Thoracic aorta (tissue), 2 donors: Measurements from ENCODE around the gene CNKSR1. TPM values are rescaled to one million over a fixed set of nuclear protein-coding genes. Genes with fewer than 3 reads are reported as not detected.

ENCODE experiments used
- ATAC-seq: fragments of 150-250 bp; one replicate; pipeline ENCODE4 v1.8.0; 2017; ENCODE audit warnings: low read depth; ENCODE audit not compliant: insufficient number of reproducible peaks, low FRiP score
- DNase-seq: peaks from one replicate; pipeline ENCODE4 v3.0.0-alpha.2; 2020; ENCODE audit warnings: low spot score
- H3K27ac ChIP-seq, 2 donors: fragments of 200-600 bp; sonication (generic); 1 replicate in 1 of 2; 2 replicates in 1 of 2; pipeline ENCODE4 v1.5.1; 2016; ENCODE audit warnings: mild to moderate bottlenecking in 2 of 2, moderate library complexity in 2 of 2
- H3K27me3 ChIP-seq: fragments of 200-600 bp; sonication (generic); replicated peaks from 2 replicates; pipeline ENCODE4 v1.6.0; 2016; ENCODE audit warnings: mild to moderate bottlenecking; ENCODE audit not compliant: insufficient read depth
- H3K36me3 ChIP-seq: fragments of 200-600 bp; sonication (generic); one replicate; pipeline ENCODE4 v1.5.1; 2016
- H3K4me1 ChIP-seq, 2 donors: fragments of 200-600 bp; sonication (generic); 1 replicate in 1 of 2; 2 replicates in 1 of 2; pipeline versions ENCODE4 v1.5.1 to v1.6.0; 2016; ENCODE audit warnings: low read depth in 2 of 2, mild to moderate bottlenecking in 1 of 2; ENCODE audit not compliant: control insufficient read depth in 1 of 2
- H3K4me3 ChIP-seq: fragments of 200-600 bp; sonication (generic); 2 replicates; pipeline ENCODE4 v1.5.1; 2016; ENCODE audit warnings: mild to moderate bottlenecking
- H3K9me3 ChIP-seq: fragments of 200-600 bp; sonication (generic); 2 replicates; pipeline ENCODE4 v1.5.1; 2016
- total RNA-seq, 2 donors: library from RNA; depleted of rRNA; stranded (reverse); fragments of >200 nt; gene quantifications; one replicate each; pipeline versions ENCODE4 v1.1.0 to v1.2.3, GENCODE V29; 2016
- TF ChIP-seq, protein P1 (sequence below): fragments of 200-600 bp; sonication (generic); IDR thresholded peaks from one replicate; pipeline ENCODE4 v1.5.1; 2019; ENCODE audit warnings: antibody characterized with exemption

The CNKSR1 gene
- total RNA-seq, 2 donors from 2014 or later: 5.8 to 17.5 TPM

DNA sequence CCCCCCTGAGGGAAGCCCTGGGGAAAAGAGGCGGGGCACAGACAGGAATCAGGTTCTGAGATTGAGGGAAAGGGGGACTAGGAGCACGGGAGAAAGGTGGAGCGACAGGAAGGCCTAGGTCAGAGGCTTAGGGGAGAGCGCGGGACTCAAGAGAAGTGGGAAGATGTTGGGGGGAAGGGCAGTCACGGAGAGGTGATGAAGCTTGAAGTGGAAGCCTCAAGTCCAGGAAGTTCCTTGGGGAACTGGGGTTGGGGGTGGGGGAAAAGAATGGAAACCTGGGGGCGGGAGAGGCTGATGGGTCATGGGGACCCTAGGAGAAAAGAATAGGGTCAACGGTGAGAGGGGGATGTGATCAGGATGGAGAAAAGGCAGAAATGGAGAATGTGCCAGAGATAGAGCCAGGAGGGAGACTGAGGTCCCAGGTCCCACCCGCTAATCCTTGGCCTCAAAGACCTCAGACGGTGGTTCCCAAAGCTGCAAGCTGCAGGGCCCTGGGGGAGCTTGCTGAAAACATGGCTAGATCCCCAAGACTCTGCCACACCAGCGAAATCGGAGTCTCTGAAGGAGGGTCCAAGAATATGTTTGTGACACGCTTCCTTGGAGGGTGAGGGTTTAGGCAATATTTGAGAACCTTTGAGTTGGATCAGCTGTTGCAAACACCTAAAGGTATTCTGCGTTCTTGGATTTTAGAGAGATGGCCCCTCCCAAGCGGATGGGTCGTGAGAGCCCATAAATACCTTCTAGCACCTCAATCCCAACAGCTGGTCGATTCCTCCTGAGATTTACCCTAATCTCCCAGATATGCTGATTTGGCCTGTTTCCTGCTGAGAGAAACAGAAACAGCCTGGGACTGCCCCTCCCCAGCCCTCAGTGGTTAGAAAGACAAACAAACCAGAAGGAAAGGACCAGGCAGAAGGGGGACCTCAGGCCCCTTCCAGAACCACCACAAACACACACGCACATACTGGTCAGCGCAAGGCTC is 12.1 kb upstream of the CNKSR1 start:
- Histone ChIP-seq H3K36me3 (no peaks in the 10 kb centered on the region), H3K4me1 (peaks cover 0 to 12% of the 10 kb centered on the region in 2 donors), H3K4me3 (peak overlapping the region; percentile 68), H3K27ac (peak overlapping the region in 1 of 2 donors; percentile 50), H3K27me3 (no peaks in the 10 kb centered on the region), H3K9me3 (no peaks in the 10 kb centered on the region)
- no peak for ATAC-seq
- TF ChIP-seq, protein P1, sequence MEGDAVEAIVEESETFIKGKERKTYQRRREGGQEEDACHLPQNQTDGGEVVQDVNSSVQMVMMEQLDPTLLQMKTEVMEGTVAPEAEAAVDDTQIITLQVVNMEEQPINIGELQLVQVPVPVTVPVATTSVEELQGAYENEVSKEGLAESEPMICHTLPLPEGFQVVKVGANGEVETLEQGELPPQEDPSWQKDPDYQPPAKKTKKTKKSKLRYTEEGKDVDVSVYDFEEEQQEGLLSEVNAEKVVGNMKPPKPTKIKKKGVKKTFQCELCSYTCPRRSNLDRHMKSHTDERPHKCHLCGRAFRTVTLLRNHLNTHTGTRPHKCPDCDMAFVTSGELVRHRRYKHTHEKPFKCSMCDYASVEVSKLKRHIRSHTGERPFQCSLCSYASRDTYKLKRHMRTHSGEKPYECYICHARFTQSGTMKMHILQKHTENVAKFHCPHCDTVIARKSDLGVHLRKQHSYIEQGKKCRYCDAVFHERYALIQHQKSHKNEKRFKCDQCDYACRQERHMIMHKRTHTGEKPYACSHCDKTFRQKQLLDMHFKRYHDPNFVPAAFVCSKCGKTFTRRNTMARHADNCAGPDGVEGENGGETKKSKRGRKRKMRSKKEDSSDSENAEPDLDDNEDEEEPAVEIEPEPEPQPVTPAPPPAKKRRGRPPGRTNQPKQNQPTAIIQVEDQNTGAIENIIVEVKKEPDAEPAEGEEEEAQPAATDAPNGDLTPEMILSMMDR: no peak
- DNase-seq: no peak

- Histone ChIP-seq H3K27ac (no peak overlapping the region), H3K4me3 (no peak overlapping the region), H3K4me1 (peaks cover 5 to 18% of the 10 kb centered on the region in 2 donors), H3K27me3 (no peaks in the 10 kb centered on the region), H3K36me3 (no peaks in the 10 kb centered on the region), H3K9me3 (no peaks in the 10 kb centered on the region)
- no peak for DNase-seq
- TF ChIP-seq, protein P1: no peak
- ATAC-seq: no peak
These were observed 10.5 kb upstream of the CNKSR1 start for GRCh38 chr1:26166719-26167281.

DNA sequence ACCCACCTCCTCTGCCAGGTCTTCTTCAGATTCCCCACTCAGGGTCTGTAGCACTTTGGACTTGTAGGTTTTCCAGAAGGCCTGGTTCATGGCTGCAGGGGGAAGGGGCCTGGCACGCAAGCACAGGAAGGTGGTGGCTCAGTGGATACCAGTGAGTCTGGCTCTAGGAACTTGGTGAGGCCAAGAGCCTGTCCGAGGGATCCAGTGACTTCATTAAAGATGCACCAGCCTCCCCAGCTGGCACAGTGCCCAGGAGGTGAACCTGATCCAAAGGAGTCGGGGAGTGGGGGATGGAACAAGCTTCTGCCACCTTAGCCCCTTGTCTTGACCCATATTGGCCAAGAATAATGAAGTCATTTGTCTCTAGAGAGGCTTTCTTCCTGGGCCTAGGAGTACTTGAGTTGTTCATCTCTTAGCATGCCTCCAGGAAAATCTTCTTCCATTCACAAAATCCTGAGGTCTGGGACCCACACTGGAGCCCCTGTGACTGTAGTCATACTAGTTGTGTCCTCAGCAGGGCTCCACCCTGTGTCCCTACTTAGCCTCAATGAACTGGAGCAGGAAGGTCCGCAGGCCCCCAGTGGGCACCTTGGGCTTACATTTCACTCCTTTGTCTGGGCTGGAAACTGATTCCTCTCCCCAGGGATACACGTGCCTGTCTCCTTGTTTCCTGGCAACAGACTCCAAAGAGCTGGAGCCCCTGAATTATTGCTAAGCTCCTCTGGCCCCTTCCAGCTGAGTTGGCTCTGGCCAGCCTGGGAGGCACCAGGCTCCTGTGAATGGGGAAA is 8.7 kb upstream of the CNKSR1 start, which contains the start of gene C1orf232:
Gene C1orf232 (minus strand): TSS at position 554 of the 788 bp plus-strand sequence. CDS start 464 bp downstream, at position 90.
- Histone ChIP-seq H3K27ac (peak within 1 kb of the TSS; percentile 37 to 56), H3K4me1 (peaks cover 5 to 18% of the 10 kb centered on the region in 2 donors), H3K9me3 (no peaks in the 10 kb centered on the region), H3K36me3 (no peaks in the 10 kb centered on the region), H3K4me3 (peak within 1 kb of the TSS; percentile 86), H3K27me3 (no peaks in the 10 kb centered on the region)
- DNase-seq (no peak), ATAC-seq (no peak)
- TF ChIP-seq, protein P1: no peak

- ATAC-seq (no peak), DNase-seq (no peak)
- peak overlapping the region; percentile 86 for H3K4me3 ChIP-seq
- H3K4me1 ChIP-seq: peaks cover 5 to 13% of the 10 kb centered on the region in 2 donors
- H3K9me3 ChIP-seq: no peaks in the 10 kb centered on the region
- no peaks in the 10 kb centered on the region for H3K36me3 ChIP-seq
- TF ChIP-seq, protein P1: no peak
- peak overlapping the region; percentile 24 to 37 for H3K27ac ChIP-seq
- H3K27me3 ChIP-seq: no peaks in the 10 kb centered on the region
These were observed 8.1 kb upstream of the CNKSR1 start for GRCh38 chr1:26169198-26169554.
